SKM-1 (cell line): ENCODE measurements around the gene TMEM37.

Experiments
- DNase-seq: peaks from one replicate; lab custom pipeline; 2025; ENCODE audit not compliant: unreplicated experiment; lab: John Stamatoyannopoulos, UW

Gene TMEM37

DNA sequence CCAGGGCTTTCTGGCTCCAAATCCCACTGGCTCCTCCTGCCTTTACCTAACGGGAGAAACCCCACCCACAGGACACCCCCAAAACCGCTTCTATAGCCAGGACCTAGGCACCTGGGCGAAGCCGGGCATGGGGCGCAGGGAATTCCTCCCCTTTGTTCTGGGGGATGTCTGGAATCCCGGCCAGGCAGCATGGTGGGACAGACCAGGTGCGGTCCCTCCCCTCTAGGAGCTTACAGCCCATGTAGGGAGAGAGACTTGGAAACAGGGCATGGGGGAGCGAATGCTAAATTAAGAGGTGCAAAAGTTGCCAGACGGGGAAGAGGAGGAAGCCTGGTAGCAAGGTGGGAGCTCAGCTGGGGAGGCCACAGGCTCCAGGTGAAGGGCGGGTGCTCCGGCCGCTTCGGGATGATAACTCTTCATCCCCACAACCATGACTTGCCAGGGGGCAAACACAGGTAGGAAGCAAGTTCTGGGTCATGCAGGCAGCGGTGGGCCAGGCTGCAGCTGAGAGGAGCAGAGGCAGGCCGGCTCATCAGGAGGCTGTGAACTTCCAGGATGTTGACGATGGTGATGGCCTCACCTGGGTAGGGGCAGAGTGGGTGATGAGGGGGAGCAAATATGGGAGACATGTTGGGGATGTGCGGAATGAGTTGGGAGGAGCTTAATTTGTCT lies 1.3 kb downstream of the TMEM37 start:
- DNase-seq = no peak

DNA sequence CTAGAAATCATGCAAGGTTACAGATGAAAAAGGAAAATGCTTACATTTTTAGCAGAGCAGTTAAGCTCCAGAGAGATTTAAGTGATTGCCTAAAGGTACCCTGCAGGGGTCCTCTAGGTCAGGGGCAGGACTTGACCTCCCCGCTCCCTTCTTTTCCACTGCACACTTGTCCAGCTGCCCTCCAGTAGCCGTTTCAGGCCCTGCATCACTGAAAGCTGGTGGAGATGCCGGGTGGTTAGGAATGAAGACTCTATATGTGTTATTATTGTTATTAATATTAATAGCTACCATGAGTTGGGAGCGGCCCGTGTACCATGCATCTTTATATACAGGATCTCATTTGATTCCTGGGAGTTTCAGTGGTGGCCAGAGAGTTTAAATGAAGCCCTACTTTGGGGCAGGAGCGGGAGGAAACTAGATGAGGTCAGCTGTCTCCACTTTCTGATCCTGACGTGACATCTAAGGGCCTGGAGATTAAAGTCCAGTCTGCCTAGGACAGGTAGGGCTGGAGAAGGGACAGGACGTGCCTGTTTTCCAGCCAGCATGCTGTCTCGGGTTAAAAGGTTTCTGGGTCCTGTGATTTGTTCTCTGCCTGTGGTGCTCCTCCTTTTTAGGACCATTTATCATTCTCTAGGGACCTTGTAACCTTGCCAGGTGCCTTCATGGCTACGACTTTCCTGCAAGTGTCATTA lies 2.1 kb downstream of the TMEM37 start:
- DNase-seq = no peak

DNA sequence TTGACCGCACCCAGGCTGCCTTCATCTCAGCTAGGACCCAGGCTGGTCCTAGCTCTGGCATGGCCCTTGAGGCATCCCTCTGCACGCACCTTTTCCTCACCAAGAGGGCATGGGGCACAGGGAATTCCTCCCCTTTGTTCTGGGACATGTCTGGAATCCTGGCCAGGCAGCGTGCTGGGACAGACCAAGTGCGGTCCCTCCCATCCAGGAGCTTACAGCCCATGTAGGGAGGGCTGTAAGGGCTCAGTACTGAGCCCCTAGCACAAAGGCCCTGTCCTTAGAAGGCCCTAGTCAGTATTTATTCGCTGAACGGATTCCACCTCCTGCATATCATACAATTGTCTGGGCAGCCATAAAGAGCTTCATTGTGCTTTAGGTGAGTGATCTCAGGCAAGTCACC lies 3.0 kb downstream of the TMEM37 start:
- no peak for DNase-seq

- no peak for DNase-seq
Measured at GRCh38 chr2:119435081-119435952, 3.7 kb downstream of the TMEM37 start.

DNA sequence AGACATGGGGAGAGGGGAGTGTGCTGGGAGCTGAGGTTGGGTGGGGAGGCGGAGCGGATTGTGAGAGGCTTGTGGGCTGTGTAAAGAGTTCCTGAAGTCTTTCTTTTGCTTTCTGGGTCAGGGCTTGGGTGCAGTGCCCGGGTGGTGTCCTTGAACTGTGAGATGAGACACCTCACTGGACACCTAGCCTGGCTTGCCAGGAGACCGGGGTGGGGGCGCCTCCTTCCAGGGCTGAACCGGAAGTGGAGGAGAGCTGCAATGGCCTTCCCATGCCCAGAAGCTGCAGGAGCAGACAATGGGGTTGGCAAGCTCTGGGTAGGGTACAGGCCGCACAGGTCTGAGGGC lies 4.3 kb downstream of the TMEM37 start:
- no peak for DNase-seq

DNA sequence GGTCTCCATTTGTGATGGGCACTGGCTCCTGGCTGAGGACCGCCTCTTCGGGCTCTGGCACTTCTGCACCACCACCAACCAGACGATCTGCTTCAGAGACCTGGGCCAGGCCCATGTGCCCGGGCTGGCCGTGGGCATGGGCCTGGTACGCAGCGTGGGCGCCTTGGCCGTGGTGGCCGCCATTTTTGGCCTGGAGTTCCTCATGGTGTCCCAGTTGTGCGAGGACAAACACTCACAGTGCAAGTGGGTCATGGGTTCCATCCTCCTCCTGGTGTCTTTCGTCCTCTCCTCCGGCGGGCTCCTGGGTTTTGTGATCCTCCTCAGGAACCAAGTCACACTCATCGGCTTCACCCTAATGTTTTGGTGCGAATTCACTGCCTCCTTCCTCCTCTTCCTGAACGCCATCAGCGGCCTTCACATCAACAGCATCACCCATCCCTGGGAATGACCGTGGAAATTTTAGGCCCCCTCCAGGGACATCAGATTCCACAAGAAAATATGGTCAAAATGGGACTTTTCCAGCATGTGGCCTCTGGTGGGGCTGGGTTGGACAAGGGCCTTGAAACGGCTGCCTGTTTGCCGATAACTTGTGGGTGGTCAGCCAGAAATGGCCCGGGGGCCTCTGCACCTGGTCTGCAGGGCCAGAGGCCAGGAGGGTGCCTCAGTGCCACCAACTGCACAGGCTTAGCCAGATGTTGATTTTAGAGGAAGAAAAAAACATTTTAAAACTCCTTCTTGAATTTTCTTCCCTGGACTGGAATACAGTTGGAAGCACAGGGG lies 5.5 kb downstream of the TMEM37 start:
- DNase-seq = no peak

DNA sequence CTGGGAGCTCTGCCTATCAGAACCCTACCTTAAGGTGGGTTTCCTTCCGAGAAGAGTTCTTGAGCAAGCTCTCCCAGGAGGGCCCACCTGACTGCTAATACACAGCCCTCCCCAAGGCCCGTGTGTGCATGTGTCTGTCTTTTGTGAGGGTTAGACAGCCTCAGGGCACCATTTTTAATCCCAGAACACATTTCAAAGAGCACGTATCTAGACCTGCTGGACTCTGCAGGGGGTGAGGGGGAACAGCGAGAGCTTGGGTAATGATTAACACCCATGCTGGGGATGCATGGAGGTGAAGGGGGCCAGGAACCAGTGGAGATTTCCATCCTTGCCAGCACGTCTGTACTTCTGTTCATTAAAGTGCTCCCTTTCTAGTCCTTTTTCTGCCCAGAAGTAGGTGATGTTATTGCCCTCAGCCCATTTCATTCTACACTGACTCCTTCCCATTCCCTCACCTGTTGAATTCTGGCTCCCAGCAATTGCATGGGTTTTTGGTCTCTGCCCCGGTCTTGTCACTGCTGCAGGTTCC lies 6.5 kb downstream of the TMEM37 start:
- no peak for DNase-seq

DNA sequence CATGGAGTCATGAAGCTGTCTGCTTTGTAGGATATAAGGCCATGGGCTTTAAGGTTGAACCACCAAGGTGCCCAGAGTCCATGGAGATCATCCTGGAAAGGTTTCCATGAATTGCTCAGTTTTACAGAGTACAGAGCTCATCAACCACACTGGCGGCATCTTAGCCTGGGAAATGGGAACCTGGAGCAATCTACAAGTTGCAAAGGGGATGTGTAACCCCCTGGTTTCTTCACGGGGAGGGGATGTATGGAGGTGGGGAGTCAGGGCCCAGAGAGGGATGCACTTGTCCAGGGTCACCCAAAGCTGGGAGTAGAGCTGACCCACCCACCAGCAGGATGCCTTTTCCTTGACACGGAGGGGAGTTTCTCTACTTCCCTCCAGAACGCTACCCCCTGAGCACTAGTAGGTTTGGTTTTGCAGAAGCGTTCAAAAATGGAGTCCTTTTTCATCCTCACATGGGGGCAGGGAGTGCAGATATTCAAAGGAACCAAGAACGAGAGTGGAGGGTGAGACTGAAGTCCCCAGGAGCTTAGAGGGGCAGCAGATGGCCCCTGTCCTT lies 7.2 kb downstream of the TMEM37 start:
- DNase-seq = no peak

DNA sequence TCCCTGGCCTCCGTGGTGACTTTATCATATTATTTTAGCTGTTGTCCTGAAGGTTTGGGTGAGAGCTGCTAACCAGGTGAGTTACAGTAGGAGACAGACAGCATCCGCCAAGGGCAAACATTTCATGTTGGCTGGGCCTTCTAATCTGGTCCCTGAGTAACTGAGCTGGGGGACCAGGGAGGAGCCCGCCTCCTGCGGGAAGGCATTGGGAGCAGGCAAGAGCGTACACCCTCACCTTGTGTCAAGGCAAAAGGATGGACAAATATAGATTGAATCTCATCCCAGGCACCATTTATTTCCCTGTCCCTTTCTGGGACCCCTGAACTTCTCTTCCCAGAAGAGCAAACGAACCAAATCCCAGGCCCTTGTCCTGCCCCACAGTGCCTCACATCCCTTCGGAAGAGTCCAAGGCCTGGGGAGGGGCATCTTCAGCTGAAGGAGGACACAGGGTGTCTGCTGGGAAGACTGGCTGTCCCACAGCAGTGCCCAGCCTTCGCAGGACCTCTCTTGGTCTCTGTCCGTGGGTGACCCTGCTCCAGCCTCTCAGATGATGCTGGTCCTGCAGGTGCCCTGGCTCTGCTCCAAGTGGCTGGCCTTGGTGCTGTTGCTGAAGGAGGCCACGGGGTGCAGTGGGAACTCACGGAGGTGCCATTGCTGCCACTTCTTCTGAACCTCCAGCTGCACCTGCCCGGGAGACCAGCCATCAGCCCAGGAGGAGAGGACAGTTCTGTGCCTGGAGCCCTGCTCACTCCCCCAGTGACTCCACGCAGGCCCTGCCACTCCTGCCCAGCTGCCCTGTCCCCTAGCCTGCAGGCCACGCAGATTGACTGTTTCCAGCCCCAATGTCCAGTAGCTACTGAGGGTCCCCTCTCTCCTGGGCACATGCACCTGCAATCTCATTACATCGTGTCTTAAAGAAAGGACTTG lies 8.2 kb downstream of the TMEM37 start:
- DNase-seq = no peak

GRCh38 chr2:119440501-119440870 lies 8.8 kb downstream of the TMEM37 start:
- DNase-seq = no peak

DNA sequence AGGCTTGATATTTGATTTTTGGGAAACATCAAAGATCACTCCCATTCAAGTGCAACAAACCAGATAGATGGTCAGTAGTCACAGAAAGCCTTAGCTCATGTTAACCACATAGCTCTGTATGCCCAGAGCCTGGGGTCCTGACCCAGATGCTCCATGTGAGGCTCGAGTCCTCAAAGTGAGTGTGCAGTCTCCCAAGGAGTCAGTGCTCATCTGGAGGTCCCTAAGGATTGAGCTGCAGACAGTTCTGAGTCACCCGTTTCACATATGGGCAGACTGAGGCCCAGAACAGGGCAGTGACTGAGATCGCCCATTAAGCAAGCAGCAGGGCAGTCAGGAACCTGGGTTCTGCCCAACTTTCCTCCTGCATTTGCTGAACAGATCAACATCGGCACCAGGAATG lies 9.2 kb downstream of the TMEM37 start:
- no peak for DNase-seq

DNA sequence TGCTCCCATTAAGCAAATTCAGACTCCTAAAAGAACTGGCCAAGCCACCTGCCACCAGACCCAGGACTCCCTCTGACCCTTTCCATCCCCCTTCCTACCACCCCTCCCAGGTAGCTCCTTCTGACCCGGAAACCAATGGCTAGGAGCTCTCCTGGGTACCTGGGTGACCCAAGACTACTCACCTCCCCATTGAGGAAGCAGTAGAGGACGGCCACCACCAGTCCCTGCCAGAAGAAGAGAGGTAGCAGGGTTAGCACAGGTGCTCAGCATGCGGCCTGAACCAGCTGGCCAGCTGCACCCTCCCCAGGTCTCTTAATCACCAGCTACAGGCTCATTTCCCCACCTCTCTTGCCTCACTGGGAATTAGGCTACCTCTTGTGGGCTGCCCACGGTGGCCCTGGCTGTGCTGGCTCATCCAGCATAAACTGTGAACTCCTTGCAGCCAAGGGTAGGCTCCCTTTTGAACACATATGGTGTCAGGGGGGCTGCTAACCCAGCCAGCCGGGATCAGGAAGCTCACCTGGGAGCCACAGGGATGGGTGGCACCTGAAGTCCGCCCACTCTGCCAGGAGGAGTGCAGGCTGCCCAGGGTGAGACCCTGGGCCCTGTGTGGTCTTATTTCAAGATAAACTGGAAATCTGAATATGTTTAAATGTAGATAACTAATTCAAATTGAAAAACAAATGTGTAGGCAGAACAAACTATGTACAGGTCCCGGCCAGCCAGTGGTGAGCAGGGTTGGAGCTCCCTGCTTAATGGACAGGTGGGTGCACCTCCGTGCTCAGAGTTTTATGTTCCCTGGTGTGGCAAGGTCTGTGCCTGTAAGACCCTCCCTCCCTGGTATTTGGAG lies 9.9 kb downstream of the TMEM37 start:
- DNase-seq = no peak

- no peak for DNase-seq
Measured at GRCh38 chr2:119442226-119442619, 10.6 kb downstream of the TMEM37 start.

DNA sequence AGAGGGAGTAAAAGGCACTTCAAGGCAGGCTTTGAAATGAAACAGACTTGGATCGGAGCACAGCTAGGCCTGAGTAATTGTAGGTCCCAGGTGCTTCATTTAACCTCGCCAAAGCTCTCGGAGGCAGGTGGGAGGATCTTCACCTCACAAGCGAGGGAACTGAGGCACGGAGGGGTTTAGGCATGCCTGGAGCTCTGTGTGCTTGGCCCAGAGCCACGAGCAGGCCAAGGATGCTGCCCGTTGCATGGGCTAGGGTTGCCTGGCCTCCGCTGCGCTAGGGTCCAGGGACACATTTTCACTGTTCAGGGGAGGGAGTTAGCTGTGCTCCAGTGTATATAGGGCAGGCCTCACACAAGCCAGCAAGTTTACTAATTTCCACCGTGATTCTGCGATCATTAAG lies 11.2 kb downstream of the TMEM37 start:
- DNase-seq = no peak

- DNase-seq = no peak
Measured at GRCh38 chr2:119446037-119446436, 14.4 kb downstream of the TMEM37 start.

GRCh38 chr2:119448427-119449141 lies 16.9 kb downstream of the TMEM37 start:
- no peak for DNase-seq

DNA sequence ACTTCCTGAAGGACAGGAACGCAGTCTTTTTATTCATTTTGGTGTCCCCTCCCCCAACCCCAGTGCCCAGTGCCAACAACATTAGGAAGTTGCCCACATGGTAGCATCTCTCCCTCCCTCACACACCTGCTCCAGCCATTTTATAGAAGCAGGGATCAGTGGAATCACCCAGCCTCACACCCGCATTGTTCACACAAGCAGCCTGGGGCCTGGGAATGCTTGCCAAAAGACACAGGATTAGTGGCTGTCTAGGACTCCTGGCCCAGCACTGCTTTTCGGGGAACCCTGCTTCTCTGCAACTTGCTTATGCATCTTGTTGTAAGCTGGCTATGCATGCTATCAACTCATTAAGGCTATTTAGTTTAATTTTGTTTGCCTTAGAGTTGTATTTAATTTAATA lies 17.9 kb downstream of the TMEM37 start:
- no peak for DNase-seq

DNA sequence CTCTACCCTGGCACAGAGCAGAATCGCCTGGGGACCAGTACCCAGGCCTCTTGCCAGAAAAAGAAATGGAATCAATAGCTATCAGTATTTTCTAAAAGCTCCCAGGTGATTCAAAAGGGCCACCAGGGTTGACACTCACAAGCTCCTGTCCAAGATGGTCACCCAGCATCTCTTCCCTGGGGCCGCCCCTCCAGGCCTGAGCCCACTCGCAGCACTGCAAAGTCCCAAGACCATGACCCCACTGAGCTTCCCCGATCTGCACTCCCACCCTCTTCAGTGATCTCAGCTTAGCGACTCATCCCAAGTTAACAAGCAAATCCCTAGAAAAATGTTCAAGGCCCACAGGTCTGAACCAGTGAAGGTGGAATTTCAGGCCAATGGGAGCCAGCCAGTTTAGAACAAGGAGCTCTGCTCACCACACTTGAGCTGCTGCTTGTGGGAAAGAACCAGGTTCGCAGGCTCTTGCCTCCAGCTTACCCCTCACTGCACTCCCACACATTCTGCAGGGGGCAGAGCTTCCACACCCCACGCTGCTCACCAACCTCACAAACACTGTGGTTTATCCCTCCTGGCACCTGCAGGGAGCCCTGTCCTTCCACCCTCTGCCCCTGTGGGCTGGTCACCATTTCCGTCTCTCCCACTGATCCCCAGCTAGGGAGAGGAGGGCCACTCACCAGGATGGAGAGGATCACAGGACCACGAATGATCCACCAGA lies 19.8 kb downstream of the TMEM37 start:
- DNase-seq = no peak
